PC-9 (cell line): ENCODE measurements around the gene CEP170B. TPM values are rescaled to one million over a fixed set of nuclear protein-coding genes. Genes with fewer than 3 reads are reported as not detected.
"Not testable (repeated sequence)": the region's sequence is repeated elsewhere in the genome, so short reads cannot be mapped to it uniquely, and the experiment has no call there.

ENCODE experiments used
- BruUV-seq: library from RNA; stranded (reverse); fragments of 400-500 nt; replicated peaks from 2 replicates; lab custom pipeline; 2021; lab: Mats Ljungman, UMichigan
- CTCF ChIA-PET: fragments of 300-600 bp; sonication (Branson Sonifier 250); formaldehyde crosslinking; loops from one replicate; lab custom pipeline; 2022; ENCODE audit warnings: antibody characterized with exemption; lab: Charles Lee
- POLR2A ChIA-PET: fragments of 300-600 bp; sonication (Branson Sonifier 250); formaldehyde crosslinking; loops from one replicate; lab custom pipeline; 2022; ENCODE audit warnings: antibody characterized with exemption; ENCODE audit not compliant: unreplicated experiment; lab: Charles Lee
- DNase-seq, 2 experiments: peaks; one replicate each; pipeline versions ENCODE4 v3.0.0 to v3.0.0-alpha.2; 2015 to 2022; ENCODE audit warnings: mixed read lengths in 1 of 2
- H2AFZ ChIP-seq: fragments of 200-600 bp; sonication (generic); 2 replicates; pipeline ENCODE4 v1.8.1; 2017; ENCODE audit warnings: antibody characterized with exemption
- H3F3A ChIP-seq: fragments of 200-600 bp; sonication (generic); 2 replicates; pipeline ENCODE4 v1.8.1; 2017; ENCODE audit warnings: antibody characterized with exemption, mild to moderate bottlenecking, low read depth; ENCODE audit not compliant: insufficient read depth
- H3K27ac ChIP-seq: fragments of 200-600 bp; sonication (generic); 2 replicates; pipeline ENCODE4 v1.6.1; 2016; ENCODE audit warnings: mixed run types
- H3K27me3 ChIP-seq: fragments of 200-600 bp; sonication (generic); 2 replicates; pipeline ENCODE4 v1.6.1; 2016; ENCODE audit warnings: low read depth, mixed run types; ENCODE audit not compliant: insufficient read depth
- H3K36me3 ChIP-seq: fragments of 200-600 bp; sonication (generic); 2 replicates; pipeline ENCODE4 v1.6.1; 2016; ENCODE audit warnings: low read depth, mixed run types
- H3K4me1 ChIP-seq: fragments of 200-600 bp; sonication (generic); replicated peaks from 2 replicates; pipeline ENCODE4 v1.6.1; 2016; ENCODE audit warnings: mixed run types; ENCODE audit not compliant: insufficient read depth
- H3K4me2 ChIP-seq: fragments of 200-600 bp; sonication (generic); 2 replicates; pipeline ENCODE4 v1.6.1; 2017; ENCODE audit warnings: mixed run types
- H3K4me3 ChIP-seq: fragments of 200-600 bp; sonication (generic); 2 replicates; pipeline ENCODE4 v1.6.1; 2016; ENCODE audit warnings: mixed run types
- H3K79me2 ChIP-seq: fragments of 200-600 bp; sonication (generic); 2 replicates; pipeline ENCODE4 v1.6.1; 2017; ENCODE audit warnings: low read depth, mixed run types
- H3K9me2 ChIP-seq: fragments of 200-600 bp; sonication (generic); 2 replicates; pipeline ENCODE4 v1.8.1; 2017; ENCODE audit warnings: mild to moderate bottlenecking; ENCODE audit not compliant: insufficient read depth
- H3K9me3 ChIP-seq: fragments of 200-600 bp; sonication (generic); 2 replicates; pipeline ENCODE4 v1.8.1; 2016; ENCODE audit warnings: low read depth; ENCODE audit not compliant: insufficient read depth
- H4K20me1 ChIP-seq: fragments of 200-600 bp; sonication (generic); 2 replicates; pipeline ENCODE4 v1.8.1; 2017; ENCODE audit not compliant: insufficient read depth
- CTCF ChIP-seq: fragments of 200-600 bp; sonication (generic); conservative IDR thresholded peaks from 2 replicates; pipeline ENCODE4 v1.6.1; 2017; ENCODE audit warnings: mixed run types, antibody characterized with exemption, mild to moderate bottlenecking, moderate library complexity
- EZH2 ChIP-seq: fragments of 200-600 bp; sonication (generic); IDR thresholded peaks from 2 replicates; pipeline ENCODE4 v1.8.0; 2017; ENCODE audit warnings: antibody characterized with exemption, low read depth
- intact Hi-C: fragments of 100-400 bp; cut with micrococcal nuclease; formaldehyde crosslinking; loops from one replicate; pipeline ENCODE4 v1.10.0; 2022; ENCODE audit not compliant: unreplicated experiment
- total RNA-seq: library from RNA; stranded (reverse); gene quantifications from 2 replicates; pipeline ENCODE4 v1.2.3, GENCODE V29; 2021

The CEP170B gene
- total RNA-seq, 1 experiment from 2014 or later = 25.7 TPM

- CTCF ChIA-PET = no interaction called here
- Histone ChIP-seq H4K20me1 (no peaks in the 10 kb centered on the region), H3K4me3 (no peak overlapping the region), H3F3A (no peaks in the 10 kb centered on the region), H2AFZ (no peak overlapping the region), H3K9me3 (no peaks in the 10 kb centered on the region), H3K27ac (no peak overlapping the region), H3K4me2 (no peak overlapping the region), H3K9me2 (no peaks in the 10 kb centered on the region), H3K4me1 (no peaks in the 10 kb centered on the region), H3K79me2 (no peaks in the 10 kb centered on the region), H3K36me3 (no peaks in the 10 kb centered on the region), H3K27me3 (peaks cover 31% of the 10 kb centered on the region)
- POLR2A ChIA-PET = no interaction called here
- BruUV-seq = no TSS peak
- no peak for TF ChIP-seq CTCF
- no peak for TF ChIP-seq EZH2
- no peak for DNase-seq
- intact Hi-C loops = no loop called here
Observed at GRCh38 chr14:104917993-104918392, 52.9 kb downstream of the CEP170B start.

DNA sequence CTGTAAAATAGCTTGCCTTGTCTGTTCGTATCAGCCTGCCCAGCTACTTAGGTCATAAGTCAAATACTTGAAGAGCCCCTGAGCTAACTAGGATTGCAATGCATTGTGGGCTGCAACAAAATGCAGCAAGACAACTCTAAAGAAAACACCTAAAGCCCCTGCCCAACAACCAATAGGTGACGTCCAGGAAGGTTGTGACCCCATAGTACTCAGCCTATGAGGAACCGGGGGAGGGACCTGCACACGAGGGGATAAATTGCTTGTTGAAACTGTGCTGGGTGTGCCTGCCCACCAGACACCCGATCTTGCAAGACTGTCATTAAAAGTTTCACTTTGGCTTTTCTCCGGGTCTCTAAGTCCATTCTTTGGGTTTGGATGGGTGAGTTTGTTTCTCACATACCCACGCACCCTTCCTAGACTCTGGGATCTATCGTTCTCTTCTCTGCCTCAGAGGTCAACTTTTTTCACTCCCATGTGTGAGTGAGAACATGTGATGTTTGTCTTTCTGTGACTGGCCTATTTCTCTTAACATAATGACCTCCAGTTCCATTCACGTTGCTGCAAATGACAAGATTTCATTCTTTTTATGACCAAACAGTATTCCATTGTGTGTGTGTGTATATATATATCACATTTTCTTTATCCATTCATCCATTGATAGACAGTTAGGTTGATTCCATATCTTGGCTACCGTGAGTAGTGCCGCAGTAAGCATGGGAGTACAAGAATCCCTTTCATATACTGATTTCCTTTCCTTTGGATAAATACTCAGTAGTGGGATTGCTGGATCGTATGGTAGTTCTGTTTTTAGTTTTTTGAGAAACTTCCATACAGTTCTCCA is 54.3 kb downstream of the CEP170B start:
- H2AFZ ChIP-seq, DNase-seq, intact Hi-C loops, H3K4me1 ChIP-seq, H3K36me3 ChIP-seq, H3F3A ChIP-seq, H3K4me3 ChIP-seq, H3K9me3 ChIP-seq, BruUV-seq, H3K9me2 ChIP-seq, H3K79me2 ChIP-seq, POLR2A ChIA-PET, H3K4me2 ChIP-seq, H4K20me1 ChIP-seq, CTCF ChIA-PET, H3K27ac ChIP-seq: not testable (repeated sequence)
- H3K27me3 ChIP-seq = peaks cover 20% of the 10 kb centered on the region

DNA sequence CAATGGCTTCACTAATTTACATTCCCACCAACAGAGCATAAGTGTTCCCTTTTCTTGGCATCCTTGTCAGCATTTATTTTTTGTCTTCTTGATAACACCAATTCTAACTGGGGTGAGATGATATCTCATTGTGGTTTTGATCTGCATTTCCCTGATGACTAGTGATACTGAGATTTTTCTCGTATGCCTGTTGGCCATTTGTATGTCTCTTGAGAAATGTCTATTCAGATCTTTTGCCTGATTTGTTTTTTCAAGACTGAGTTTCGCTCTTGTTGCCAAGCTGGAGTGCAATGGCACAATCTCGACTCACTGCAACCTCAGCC is 54.9 kb downstream of the CEP170B start:
- TF ChIP-seq EZH2 = no peak
- intact Hi-C loops = no loop called here
- H3K9me2 ChIP-seq = no peaks in the 10 kb centered on the region
- BruUV-seq = no TSS peak
- H3K4me3 ChIP-seq = no peak overlapping the region
- no peaks in the 10 kb centered on the region for H3K9me3 ChIP-seq
- H3K27ac ChIP-seq = no peak overlapping the region
- no peaks in the 10 kb centered on the region for H3K4me1 ChIP-seq
- H3K27me3 ChIP-seq = peaks cover 14% of the 10 kb centered on the region
- no peak overlapping the region for H3K4me2 ChIP-seq
- no peak for DNase-seq
- POLR2A ChIA-PET = no interaction called here
- H3K79me2 ChIP-seq = no peaks in the 10 kb centered on the region
- CTCF ChIA-PET = no interaction called here
- no peaks in the 10 kb centered on the region for H3K36me3 ChIP-seq
- no peaks in the 10 kb centered on the region for H3F3A ChIP-seq
- no peaks in the 10 kb centered on the region for H4K20me1 ChIP-seq
- no peak overlapping the region for H2AFZ ChIP-seq

- Histone ChIP-seq H3K4me3 (no peak overlapping the region), H3F3A (no peaks in the 10 kb centered on the region), H3K4me1 (no peaks in the 10 kb centered on the region), H2AFZ (no peak overlapping the region), H3K27ac (no peak overlapping the region), H3K79me2 (no peaks in the 10 kb centered on the region), H3K9me2 (no peaks in the 10 kb centered on the region), H3K27me3 (no peaks in the 10 kb centered on the region; the same call in 1 of the 2 replicates), H3K9me3 (no peaks in the 10 kb centered on the region), H3K4me2 (no peak overlapping the region), H4K20me1 (no peaks in the 10 kb centered on the region), H3K36me3 (no peaks in the 10 kb centered on the region)
- intact Hi-C loops = no loop called here
- DNase-seq = no peak
- POLR2A ChIA-PET = no interaction called here
- CTCF ChIA-PET = no interaction called here
- BruUV-seq = no TSS peak
- TF ChIP-seq EZH2 = no peak
- TF ChIP-seq CTCF = no peak
Observed at GRCh38 chr14:104923640-104924420, 58.8 kb downstream of the CEP170B start.
